Stimulated activated CD8-positive, alpha-beta memory T cell treated with anti-CD3 and anti-CD28 coated beads, Interleukin-12 subunit alpha, Interleukin-12 subunit beta, amount 100 ng/mL, for 24 hours (primary cell): ENCODE measurements around the gene RASGRP4.

Source experiments
- DNase-seq: peaks from one replicate; pipeline ENCODE4 v3.0.0-alpha.2; 2020; ENCODE audit errors: extremely low read depth

Gene RASGRP4

DNA sequence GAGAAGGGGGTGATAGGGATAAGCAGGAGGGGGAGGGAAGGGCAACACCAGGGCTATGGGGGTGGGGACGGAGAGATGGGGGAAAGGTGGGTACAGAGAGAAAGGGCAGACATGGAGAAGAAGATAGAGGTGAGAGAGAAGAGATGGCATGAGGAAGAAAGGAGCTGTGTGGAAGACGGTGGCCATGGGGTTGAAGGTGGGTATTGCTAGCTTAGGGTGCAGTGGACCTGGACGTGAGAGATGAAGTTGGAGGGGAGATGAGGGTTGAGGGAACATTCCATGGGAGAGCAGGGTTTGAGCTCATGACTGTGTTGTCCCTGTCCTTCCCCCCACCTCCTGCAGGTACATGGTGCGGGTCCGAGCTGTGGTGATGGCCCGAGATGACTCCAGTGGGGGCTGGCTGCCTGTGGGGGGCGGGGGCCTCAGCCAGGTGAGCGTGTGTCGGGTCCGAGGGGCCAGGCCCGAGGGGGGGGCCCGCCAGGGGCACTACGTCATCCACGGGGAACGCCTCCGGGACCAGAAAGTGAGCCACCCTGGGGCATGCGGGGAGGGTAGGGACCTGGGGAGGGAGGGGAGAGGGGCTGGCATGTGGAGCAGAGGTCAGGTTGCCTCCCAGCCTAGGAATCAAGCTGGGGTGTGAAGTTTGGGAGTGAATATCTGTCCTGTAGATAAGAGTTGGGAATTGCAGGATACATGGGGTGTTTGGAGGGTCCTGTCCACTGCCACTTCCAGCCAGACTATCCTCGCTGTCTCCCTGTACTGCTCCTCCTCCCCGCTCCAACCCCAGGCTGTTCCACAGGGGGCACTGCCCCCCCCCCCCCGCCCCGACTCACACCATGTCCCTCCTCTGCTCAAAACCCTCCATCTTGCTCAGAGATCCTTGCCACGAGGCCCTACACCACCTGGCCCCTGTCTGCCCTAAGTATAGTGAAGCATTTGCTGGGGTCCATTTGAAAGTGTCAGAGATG is 35.8 kb downstream of the RASGRP4 start:
- no peak for DNase-seq

DNA sequence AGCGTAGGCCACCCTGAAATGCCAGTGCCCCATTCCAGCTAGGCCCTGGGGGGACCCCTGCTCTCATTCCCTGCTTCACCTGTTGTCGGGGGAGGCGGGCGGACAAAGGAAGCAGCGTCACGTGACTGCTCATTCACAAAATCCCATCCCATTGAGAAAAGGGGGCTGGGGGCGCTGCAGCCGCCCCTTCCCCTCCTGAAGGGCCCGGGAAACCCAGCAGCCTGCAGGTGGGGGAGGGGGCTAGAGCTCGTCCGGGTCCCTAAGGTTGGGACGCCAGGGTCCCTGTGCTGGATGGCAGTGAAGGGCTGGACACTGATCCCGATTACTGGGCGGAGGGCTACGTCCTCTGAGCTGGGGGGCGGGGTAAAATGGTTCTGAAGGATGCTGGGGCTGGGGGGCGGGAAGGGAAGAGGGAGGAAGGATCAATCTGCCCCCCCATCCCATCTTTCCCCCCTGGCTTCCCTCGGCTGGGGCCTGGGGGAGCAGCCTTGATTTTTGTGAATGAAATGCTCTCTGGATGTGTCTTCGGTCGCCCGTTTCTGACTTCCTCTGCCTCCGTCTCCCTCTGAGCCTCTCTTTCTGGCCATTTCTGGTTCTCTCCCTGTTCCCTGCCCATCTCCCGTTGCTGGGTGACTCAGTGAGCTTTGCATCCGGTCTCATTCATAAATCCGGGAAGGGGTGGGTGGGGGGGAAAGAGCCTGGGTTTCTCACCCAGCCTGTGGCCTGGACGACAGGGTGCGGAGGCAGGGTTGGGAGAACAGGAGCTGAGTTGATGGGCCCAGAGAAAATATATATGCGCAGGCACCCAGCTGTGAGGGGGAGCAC is 36.7 kb downstream of the RASGRP4 start:
- no peak for DNase-seq

- DNase-seq, result no peak
These were observed 37.5 kb downstream of the RASGRP4 start, which contains the start of gene SPRED3 for GRCh38 chr19:38388349-38389100. Gene SPRED3, plus strand, starts transcription at chr19:38388697. Its CDS starts 1,606 bp downstream, at chr19:38390303.

DNA sequence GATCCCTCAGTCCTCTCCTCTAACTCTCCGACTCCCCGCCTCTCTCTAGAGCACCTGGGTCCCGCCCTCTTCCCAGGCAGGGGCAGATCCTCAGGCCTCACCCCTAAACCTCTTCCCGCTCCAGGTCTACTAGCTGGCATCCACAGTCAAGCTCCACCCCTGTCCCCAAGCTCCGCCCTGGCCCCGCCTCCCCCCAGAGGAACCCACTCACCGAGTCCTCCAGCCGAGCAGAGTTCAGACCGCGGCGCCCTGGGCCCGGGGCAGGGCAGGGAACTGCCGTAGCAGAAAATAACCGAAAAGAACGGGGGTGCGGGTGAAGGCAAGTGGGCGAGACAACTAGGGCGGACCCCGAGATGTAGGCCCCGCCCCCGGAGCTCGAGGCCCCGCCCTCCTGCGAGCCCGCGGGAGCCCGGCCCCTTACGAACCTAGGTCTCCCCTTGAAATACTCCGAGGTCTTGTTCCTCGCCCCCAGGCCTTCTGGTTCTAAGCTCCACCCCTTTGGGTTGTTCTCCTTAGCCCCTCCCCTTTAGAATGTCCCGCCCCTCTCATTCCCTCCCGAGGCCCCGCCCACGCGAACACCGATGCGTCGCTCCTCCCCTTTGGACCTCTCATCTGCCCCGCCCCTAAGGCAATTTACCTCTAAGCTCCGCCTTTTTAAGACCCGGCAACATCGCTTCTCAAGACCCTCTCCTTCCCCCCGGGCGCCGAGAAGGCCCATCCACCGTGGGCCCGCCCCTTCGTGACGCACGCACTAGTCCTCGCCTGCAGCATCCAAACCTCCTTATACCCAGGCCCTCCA is 38.3 kb downstream of the RASGRP4 start, which contains the start of gene GGN:
GGN (minus strand) TSS at position 485 of the 799 bp plus-strand sequence. CDS start 773 bp downstream, outside the sequence.
- DNase-seq, result peak; percentile 51

GRCh38 chr19:38386971-38387549 is 39.0 kb downstream of the RASGRP4 start:
- no peak for DNase-seq

DNA sequence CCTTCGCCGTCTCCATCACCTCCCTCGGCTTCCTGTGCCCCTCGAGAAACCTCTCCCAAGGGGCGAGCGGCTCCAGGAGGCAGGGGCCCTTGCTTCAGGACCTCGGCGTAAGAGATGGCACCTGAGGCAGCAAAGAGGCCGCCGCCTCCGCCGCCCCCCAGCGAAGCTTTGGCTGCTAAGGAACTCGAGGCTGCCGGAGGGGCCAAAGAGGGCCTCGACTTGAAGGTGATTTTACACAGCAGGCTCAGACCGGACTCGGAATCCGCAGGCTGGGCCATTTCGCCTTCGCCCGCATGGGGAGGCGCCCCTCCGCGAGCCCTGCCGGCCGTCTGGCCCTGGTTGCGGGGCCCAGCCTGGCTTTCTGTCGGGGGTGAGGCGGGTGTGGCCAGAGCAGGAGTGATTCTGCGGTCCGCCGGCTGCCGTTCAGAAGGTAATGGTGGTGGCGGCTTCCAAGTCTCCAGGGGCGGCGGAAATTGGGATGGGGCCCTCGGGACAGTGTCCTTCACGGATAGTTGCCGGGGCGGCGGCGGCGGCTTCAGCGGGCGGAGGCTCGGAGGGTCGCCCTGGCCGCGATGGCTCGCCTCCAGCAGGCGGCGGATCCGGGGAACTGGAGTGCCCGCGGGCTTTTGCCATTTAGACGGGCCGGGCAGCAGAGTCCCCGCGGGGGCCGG is 39.6 kb downstream of the RASGRP4 start:
- DNase-seq, result no peak

DNA sequence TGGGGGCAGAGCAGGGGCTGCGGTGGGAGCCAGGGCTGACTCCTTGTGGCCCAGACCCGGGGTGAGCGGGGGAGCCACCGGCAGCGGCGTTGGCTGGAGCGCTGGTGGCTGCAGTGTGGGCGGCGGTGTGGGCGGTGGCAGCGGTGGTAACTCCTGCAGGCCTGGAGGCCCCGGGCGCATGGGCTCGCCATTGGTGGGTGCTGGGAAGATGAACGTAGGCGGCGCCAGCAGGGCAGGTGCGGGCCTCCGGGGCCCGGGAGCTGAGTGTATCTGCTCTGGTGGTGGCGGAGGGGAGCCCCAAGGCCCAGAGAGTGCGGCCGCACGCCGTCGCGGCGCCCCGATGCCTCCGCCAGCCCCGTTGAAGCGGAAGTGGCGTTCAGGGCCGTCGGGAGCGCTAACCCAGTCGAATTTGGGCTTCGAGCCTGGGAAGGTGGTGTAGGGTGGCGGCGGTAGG is 40.2 kb downstream of the RASGRP4 start:
- DNase-seq, result no peak

- no peak for DNase-seq
These were observed 40.8 kb downstream of the RASGRP4 start for GRCh38 chr19:38385057-38385803.

DNA sequence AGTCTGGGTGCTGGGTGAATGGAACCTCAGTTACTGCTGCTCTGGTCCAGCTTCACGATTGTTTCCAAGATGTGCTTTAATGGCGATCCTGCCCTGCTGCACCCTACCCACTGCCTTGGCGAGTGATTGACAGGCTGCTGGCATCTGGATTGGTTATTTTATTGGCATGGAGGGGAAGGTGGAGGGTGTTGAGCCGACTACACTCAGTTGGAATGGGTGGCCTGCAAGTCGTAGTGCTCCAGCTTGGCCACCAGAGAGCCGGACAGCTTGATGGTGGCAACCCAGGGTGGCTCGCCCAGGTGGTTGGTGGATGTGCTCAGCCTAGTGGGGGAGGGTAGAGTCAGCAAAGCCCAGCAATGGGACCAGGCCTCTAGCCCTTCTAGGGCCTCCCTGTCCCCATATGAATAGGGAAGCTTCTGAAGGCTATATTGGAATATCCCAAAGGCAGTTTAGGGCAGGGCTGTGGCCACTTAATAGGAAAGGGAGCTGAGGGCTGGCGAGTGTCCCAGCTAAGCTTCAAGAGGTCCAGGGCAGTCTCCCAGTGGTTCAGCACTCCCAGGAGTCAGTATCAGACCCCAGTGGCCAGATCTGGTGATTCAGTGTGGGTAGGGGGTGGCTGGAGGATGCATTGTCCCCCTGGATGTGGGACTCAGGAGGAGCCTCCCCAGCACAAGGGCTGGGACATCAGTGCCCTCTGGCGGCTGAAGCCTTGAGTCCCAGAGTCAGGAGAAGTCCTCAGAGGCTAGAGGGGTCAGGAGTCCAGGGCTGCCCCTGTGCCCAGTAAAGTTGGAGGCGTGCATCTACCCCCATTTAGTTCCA is 41.6 kb downstream of the RASGRP4 start:
- DNase-seq, result no peak

- no peak for DNase-seq
These were observed 42.3 kb downstream of the RASGRP4 start for GRCh38 chr19:38383743-38384142.

DNA sequence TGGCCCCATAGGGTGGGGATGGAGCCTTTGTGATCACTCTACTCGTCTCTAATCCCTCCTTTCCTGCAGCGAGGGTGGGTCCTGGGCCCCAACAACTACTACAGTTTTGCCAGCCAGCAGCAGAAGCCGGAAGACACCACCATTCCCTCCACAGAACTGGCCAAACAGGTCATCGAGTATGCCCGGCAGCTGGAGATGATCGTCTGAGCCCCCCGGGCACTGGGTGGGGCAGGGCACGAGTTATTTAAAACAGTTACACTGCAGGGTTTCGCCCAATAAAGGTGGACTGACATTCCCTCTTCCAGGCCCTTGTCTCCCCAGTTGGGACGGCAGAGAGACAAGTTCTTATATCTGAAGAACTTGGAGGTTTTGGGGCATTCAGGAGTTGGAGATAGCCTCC is 42.8 kb downstream of the RASGRP4 start:
- DNase-seq, result no peak

DNA sequence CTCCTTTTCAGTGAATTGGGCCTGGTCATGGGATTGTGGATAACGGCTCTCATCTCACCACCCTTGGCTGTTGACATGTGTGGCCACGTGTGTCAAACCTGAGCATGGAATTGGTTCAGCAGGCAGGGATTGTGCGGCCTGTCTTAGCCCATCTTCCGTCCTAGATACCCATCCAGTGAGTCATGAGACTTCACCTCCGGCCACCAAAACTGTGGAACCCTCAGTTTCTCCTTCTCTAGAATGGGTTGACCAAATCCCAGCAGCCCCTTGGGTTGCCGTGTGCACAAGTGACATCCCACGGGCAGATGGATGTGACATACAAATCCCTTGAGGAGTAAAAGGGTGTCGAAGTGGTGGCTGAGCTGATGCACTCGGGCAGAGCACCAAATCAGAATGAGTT is 44.9 kb downstream of the RASGRP4 start:
- DNase-seq, result no peak

GRCh38 chr19:38378866-38379265 is 47.2 kb downstream of the RASGRP4 start:
- DNase-seq, result no peak

- DNase-seq, result no peak
These were observed 49.0 kb downstream of the RASGRP4 start for GRCh38 chr19:38377052-38377451.

DNA sequence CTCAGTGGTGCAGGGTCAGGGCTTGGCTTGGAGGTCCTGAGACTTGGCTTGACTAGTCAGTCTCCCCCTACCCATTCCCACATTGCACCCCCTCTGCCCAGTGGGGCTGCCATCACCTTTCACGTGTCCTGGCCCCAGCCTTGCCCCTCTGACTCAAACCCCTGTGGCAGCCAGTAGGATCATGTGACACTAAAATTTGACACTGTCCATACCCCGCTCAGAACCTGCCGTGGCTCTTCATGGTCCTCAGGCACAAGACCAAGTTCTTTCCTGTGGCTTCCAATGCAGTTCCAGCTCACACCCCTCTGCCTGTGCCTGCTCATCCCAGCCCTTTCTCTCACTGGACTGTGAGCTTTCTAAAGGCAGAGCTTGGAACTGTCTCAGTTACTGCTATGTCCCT is 49.4 kb downstream of the RASGRP4 start:
- no peak for DNase-seq

GRCh38 chr19:38375748-38376147 is 50.3 kb downstream of the RASGRP4 start:
- no peak for DNase-seq

DNA sequence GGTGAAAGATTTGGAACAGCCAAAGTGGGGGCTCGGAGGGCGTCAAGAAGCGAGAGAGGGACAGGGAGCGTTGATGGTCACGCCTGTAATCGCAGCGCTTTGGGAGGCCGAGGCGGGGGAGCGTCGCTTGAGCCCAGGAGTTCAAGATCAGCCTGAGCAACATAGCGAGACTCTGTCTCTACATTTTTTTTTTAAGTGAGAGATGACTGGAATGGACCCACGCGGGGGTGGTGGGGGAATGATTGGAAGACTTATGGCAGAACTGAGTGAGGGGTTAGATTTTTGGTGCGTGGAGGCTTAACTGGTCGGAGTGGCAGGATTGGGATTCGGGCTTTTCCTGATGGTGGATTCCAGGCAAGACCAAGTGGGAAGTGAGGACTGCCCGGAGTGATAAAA is 50.9 kb downstream of the RASGRP4 start:
- no peak for DNase-seq
